ENCODE results near the gene MBTPS2. TPM values are rescaled to one million over a fixed set of nuclear protein-coding genes. Genes with fewer than 3 reads are reported as not detected.

Gene MBTPS2
- total RNA-seq, 2 experiments from 2014 or later = 12.6 to 12.8 TPM

GRCh38 chrX:21881881-21882574, 42.6 kb downstream of the MBTPS2 start:
- DNase-seq = no peak
- no peaks in the 10 kb centered on the region for H3K4me1 Mint-ChIP-seq (ENCODE audit: low read depth)
- peaks cover 8% of the 10 kb centered on the region for H3K36me3 Mint-ChIP-seq (ENCODE audit: low read depth)
- intact Hi-C loops (cut with micrococcal nuclease) = no loop called here
- ATAC-seq = no peak
- no peak overlapping the region for H3K27ac Mint-ChIP-seq
- H3K4me3 Mint-ChIP-seq = no peak overlapping the region
- no peaks in the 10 kb centered on the region for H3K27me3 Mint-ChIP-seq
- no peaks in the 10 kb centered on the region for H3K9me3 Mint-ChIP-seq
- CTCF ChIA-PET = no interaction called here
- POLR2A ChIA-PET = no interaction called here
- no peak for TF ChIP-seq CTCF (IDR thresholded peaks at IDR 0.05)

GRCh38 chrX:21883258-21883657, 43.8 kb downstream of the MBTPS2 start:
- H3K27ac Mint-ChIP-seq = peak overlapping the region; percentile 15

GRCh38 chrX:21885568-21885967, 46.2 kb downstream of the MBTPS2 start:
- TF ChIP-seq CTCF (IDR thresholded peaks at IDR 0.05) = no peak
- intact Hi-C loops (cut with micrococcal nuclease) = no loop called here
- no peaks in the 10 kb centered on the region for H3K9me3 Mint-ChIP-seq
- CTCF ChIA-PET = no interaction called here
- DNase-seq (no peak), ATAC-seq (no peak)
- H3K36me3 Mint-ChIP-seq (ENCODE audit: low read depth) = peaks cover 4% of the 10 kb centered on the region
- POLR2A ChIA-PET = no interaction called here
- H3K27me3 Mint-ChIP-seq = no peaks in the 10 kb centered on the region
- no peak overlapping the region for H3K4me3 Mint-ChIP-seq
- H3K4me1 Mint-ChIP-seq (ENCODE audit: low read depth) = no peaks in the 10 kb centered on the region
- H3K27ac Mint-ChIP-seq = no peak overlapping the region

More at GRCh38 chrX:21883258-21883657, 43.8 kb downstream of the MBTPS2 start:
- POLR2A ChIA-PET = no interaction called here
- DNase-seq (no peak), ATAC-seq (no peak)
- intact Hi-C loops (cut with micrococcal nuclease) = no loop called here
- no peaks in the 10 kb centered on the region for H3K27me3 Mint-ChIP-seq
- H3K36me3 Mint-ChIP-seq (ENCODE audit: low read depth) = peaks cover 8% of the 10 kb centered on the region
- TF ChIP-seq CTCF (IDR thresholded peaks at IDR 0.05) = no peak
- CTCF ChIA-PET = interaction anchor here (1.0 kb wide), 1 partner anchor 102 kb away, joined by 3 read pairs; no protein-coding TSS in a partner anchor
- H3K4me3 Mint-ChIP-seq = no peak overlapping the region
- H3K9me3 Mint-ChIP-seq = no peaks in the 10 kb centered on the region
- H3K4me1 Mint-ChIP-seq (ENCODE audit: low read depth) = no peaks in the 10 kb centered on the region

- no peaks in the 10 kb centered on the region for H3K4me1 Mint-ChIP-seq (ENCODE audit: low read depth)
- ATAC-seq (no peak), DNase-seq (no peak)
- ChIA-PET POLR2A (no interaction called here), CTCF (no interaction called here)
- H3K36me3 Mint-ChIP-seq (ENCODE audit: low read depth) = no peaks in the 10 kb centered on the region
- no peaks in the 10 kb centered on the region for H3K27me3 Mint-ChIP-seq
- no peak overlapping the region for H3K27ac Mint-ChIP-seq
- TF ChIP-seq CTCF (IDR thresholded peaks at IDR 0.05) = no peak
- H3K4me3 Mint-ChIP-seq = no peak overlapping the region
- H3K9me3 Mint-ChIP-seq = no peaks in the 10 kb centered on the region
- intact Hi-C loops (cut with micrococcal nuclease) = no loop called here
These were observed 65.9 kb downstream of the MBTPS2 start for GRCh38 chrX:21905313-21905712.

- POLR2A ChIA-PET = no interaction called here
- no peak for TF ChIP-seq CTCF (IDR thresholded peaks at IDR 0.05)
- ATAC-seq (no peak), DNase-seq (no peak)
- Mint-ChIP-seq H3K36me3 (ENCODE audit: low read depth) (no peaks in the 10 kb centered on the region), H3K27me3 (no peaks in the 10 kb centered on the region), H3K4me3 (no peak overlapping the region), H3K4me1 (ENCODE audit: low read depth) (no peaks in the 10 kb centered on the region), H3K9me3 (no peaks in the 10 kb centered on the region), H3K27ac (no peak overlapping the region)
- CTCF ChIA-PET = no interaction called here
- intact Hi-C loops (cut with micrococcal nuclease) = no loop called here
These were observed 66.5 kb downstream of the MBTPS2 start for GRCh38 chrX:21905953-21906352.
